Neural cell (in vitro differentiated cells): Measurements from ENCODE around the gene EPB41. TPM values are rescaled to one million over a fixed set of nuclear protein-coding genes. Genes with fewer than 3 reads are reported as not detected.
A peak's percentile ranks its signal among the peaks of the same experiment; 100 is the strongest.

Experiments
- H2AFZ ChIP-seq: fragments of 200-600, 300-800 bp; sonication (generic), shearing (Covaris generic); 2 replicates; pipeline ENCODE4 v1.6.0; 2014; ENCODE audit warnings: low read depth, mild to moderate bottlenecking, antibody characterized with exemption, low read length, moderate library complexity
- H3F3A ChIP-seq: fragments of 200-600 bp; shearing (Covaris generic); 2 replicates; pipeline ENCODE4 v1.6.1; 2016; ENCODE audit warnings: mild to moderate bottlenecking, moderate library complexity, mixed read lengths, antibody characterized with exemption, low read length; ENCODE audit not compliant: insufficient read depth, poor library complexity, severe bottlenecking
- H3K27ac ChIP-seq: fragments of 200-600, 300-800 bp; sonication (generic), shearing (Covaris generic); 2 replicates; pipeline ENCODE4 v1.5.1; 2014; ENCODE audit warnings: mild to moderate bottlenecking, low read length, moderate library complexity
- H3K27me3 ChIP-seq: fragments of 300-800, 200-600 bp; sonication (generic), shearing (Covaris generic); 2 replicates; pipeline ENCODE4 v1.6.0; 2014; ENCODE audit warnings: mild to moderate bottlenecking, low read depth, low read length, moderate library complexity; ENCODE audit not compliant: insufficient read depth
- H3K36me3 ChIP-seq: fragments of 300-800, 200-600 bp; sonication (generic), shearing (Covaris generic); 2 replicates; pipeline ENCODE4 v1.5.1; 2014; ENCODE audit warnings: mild to moderate bottlenecking, antibody characterized with exemption, low read length, moderate library complexity; ENCODE audit not compliant: insufficient read depth
- H3K4me2 ChIP-seq: fragments of 300-800, 200-600 bp; sonication (generic), shearing (Covaris generic); 2 replicates; pipeline ENCODE4 v1.6.0; 2014; ENCODE audit warnings: mild to moderate bottlenecking, low read length
- H3K4me3 ChIP-seq: fragments of 300-800, 200-600 bp; sonication (generic), shearing (Covaris generic); 2 replicates; pipeline ENCODE4 v1.5.1; 2014; ENCODE audit warnings: mild to moderate bottlenecking, low read length, moderate library complexity
- H3K79me2 ChIP-seq: fragments of 200-600 bp; shearing (Covaris generic); replicated peaks from 2 replicates; pipeline ENCODE4 v1.6.0; 2014; ENCODE audit warnings: mild to moderate bottlenecking, low read length, moderate library complexity; ENCODE audit not compliant: insufficient read depth
- H3K9ac ChIP-seq: fragments of 300-800, 200-600 bp; sonication (generic), shearing (Covaris generic); 2 replicates; pipeline ENCODE4 v1.6.1; 2016; ENCODE audit warnings: mild to moderate bottlenecking, low read length, mixed read lengths
- H3K9me2 ChIP-seq: fragments of 200-600 bp; shearing (Covaris generic); 2 replicates; pipeline ENCODE4 v1.6.1; 2016; ENCODE audit warnings: mild to moderate bottlenecking, low read length, mixed read lengths; ENCODE audit not compliant: insufficient read depth
- H3K9me3 ChIP-seq: fragments of 200-600, 300-800 bp; sonication (generic), shearing (Covaris generic); 2 replicates; pipeline ENCODE4 v1.6.1; 2016; ENCODE audit warnings: mild to moderate bottlenecking, mixed run types, low read length, moderate library complexity, mixed read lengths
- H4K20me1 ChIP-seq: fragments of 200-600 bp; shearing (Covaris generic); 2 replicates; pipeline ENCODE4 v1.6.1; 2016; ENCODE audit warnings: mild to moderate bottlenecking, mixed run types; ENCODE audit not compliant: insufficient read depth
- EP300 ChIP-seq: fragments of 450-650 bp; conservative IDR thresholded peaks from 2 replicates; pipeline ENCODE4 v1.6.1; 2014; ENCODE audit warnings: antibody characterized with exemption, mild to moderate bottlenecking, moderate library complexity; ENCODE audit not compliant: poor library complexity, severe bottlenecking
- EZH2 ChIP-seq: fragments of 200-600, 300-800 bp; shearing (Covaris generic), sonication (generic); IDR thresholded peaks from 2 replicates; pipeline ENCODE4 v1.6.1; 2014; ENCODE audit warnings: antibody characterized with exemption, low read length, borderline replicate concordance, mild to moderate bottlenecking; ENCODE audit not compliant: insufficient read depth, poor library complexity, severe bottlenecking
- MXI1 ChIP-seq: fragments of 450-650 bp; conservative IDR thresholded peaks from 2 replicates; pipeline ENCODE4 v1.6.1; 2014; ENCODE audit warnings: antibody characterized with exemption, mild to moderate bottlenecking; ENCODE audit not compliant: poor library complexity, severe bottlenecking
- POLR2AphosphoS5 ChIP-seq: IDR thresholded peaks from 2 replicates; pipeline ENCODE4 v1.6.1; 2012
- RAD21 ChIP-seq: fragments of 450-650 bp; conservative IDR thresholded peaks from 2 replicates; pipeline ENCODE4 v1.6.1; 2014; ENCODE audit warnings: antibody characterized with exemption, mild to moderate bottlenecking, moderate library complexity
- REST ChIP-seq: IDR thresholded peaks from 2 replicates; pipeline ENCODE4 v1.6.1; 2012; ENCODE audit warnings: borderline replicate concordance
- SMC3 ChIP-seq: fragments of 450-650 bp; conservative IDR thresholded peaks from 2 replicates; pipeline ENCODE4 v1.6.1; 2014; ENCODE audit warnings: antibody characterized with exemption, mild to moderate bottlenecking, moderate library complexity; ENCODE audit not compliant: poor library complexity
- TAF1 ChIP-seq: IDR thresholded peaks from 2 replicates; pipeline ENCODE4 v1.6.1; 2012; ENCODE audit warnings: low read depth
- polyA plus RNA-seq: library from polyadenylated mRNA; depleted of rRNA; stranded (reverse); fragments of >200 nt; gene quantifications from 2 replicates; pipeline ENCODE4 v1.2.3, GENCODE V29; 2014
- TF ChIP-seq, protein P1 (sequence below): fragments of 450-650 bp; IDR thresholded peaks from 2 replicates; pipeline ENCODE4 v1.5.1; 2014; ENCODE audit warnings: antibody characterized with exemption, mild to moderate bottlenecking, moderate library complexity; ENCODE audit not compliant: poor library complexity, severe bottlenecking

Gene EPB41
- polyA plus RNA-seq, 1 donor from 2014 or later: 62.0 TPM

DNA sequence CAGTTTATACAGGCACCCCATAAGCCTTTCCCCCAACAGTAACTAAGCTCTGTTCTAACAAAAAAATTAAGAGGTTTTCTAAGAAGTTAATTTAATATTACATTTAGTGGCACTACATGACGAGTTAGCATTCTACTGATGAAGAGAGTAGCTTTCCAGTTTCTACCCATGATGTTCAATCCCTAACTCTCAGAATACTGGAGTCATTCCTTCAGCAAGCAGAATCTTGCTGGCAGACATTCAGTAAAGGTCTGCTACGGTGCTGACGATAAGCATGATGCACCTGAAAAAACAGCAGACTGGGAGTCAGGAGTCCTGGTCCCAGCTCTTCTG, 242.9 kb downstream of the EPB41 start:
- Histone ChIP-seq H4K20me1 (no peaks in the 10 kb centered on the region), H3K4me3 (no peak overlapping the region), H3F3A (no peaks in the 10 kb centered on the region), H3K36me3 (peaks cover 12% of the 10 kb centered on the region), H3K27ac (peak overlapping the region; percentile 67), H3K4me2 (no peak overlapping the region), H3K9me2 (no peaks in the 10 kb centered on the region), H2AFZ (no peak overlapping the region), H3K9ac (peak overlapping the region; percentile 24), H3K9me3 (no peaks in the 10 kb centered on the region), H3K79me2 (peaks cover 34% of the 10 kb centered on the region), H3K27me3 (no peaks in the 10 kb centered on the region)
- TF ChIP-seq EZH2: no peak
- TF ChIP-seq POLR2AphosphoS5: no peak
- TF ChIP-seq, protein P1, sequence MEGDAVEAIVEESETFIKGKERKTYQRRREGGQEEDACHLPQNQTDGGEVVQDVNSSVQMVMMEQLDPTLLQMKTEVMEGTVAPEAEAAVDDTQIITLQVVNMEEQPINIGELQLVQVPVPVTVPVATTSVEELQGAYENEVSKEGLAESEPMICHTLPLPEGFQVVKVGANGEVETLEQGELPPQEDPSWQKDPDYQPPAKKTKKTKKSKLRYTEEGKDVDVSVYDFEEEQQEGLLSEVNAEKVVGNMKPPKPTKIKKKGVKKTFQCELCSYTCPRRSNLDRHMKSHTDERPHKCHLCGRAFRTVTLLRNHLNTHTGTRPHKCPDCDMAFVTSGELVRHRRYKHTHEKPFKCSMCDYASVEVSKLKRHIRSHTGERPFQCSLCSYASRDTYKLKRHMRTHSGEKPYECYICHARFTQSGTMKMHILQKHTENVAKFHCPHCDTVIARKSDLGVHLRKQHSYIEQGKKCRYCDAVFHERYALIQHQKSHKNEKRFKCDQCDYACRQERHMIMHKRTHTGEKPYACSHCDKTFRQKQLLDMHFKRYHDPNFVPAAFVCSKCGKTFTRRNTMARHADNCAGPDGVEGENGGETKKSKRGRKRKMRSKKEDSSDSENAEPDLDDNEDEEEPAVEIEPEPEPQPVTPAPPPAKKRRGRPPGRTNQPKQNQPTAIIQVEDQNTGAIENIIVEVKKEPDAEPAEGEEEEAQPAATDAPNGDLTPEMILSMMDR: no peak
- TF ChIP-seq MXI1: no peak
- TF ChIP-seq SMC3: no peak
- no peak for TF ChIP-seq EP300
- TF ChIP-seq REST: no peak
- TF ChIP-seq TAF1: no peak
- TF ChIP-seq RAD21: no peak

GRCh38 chr1:29159773-29160172, 245.4 kb downstream of the EPB41 start:
- H3K36me3 ChIP-seq: peaks cover 12% of the 10 kb centered on the region
- H3F3A ChIP-seq: no peaks in the 10 kb centered on the region
- H3K27ac ChIP-seq: no peak overlapping the region
- H3K27me3 ChIP-seq: no peaks in the 10 kb centered on the region
- H3K9ac ChIP-seq: no peak overlapping the region
- peaks cover 39% of the 10 kb centered on the region for H3K79me2 ChIP-seq
- H3K4me2 ChIP-seq: no peak overlapping the region
- H3K9me3 ChIP-seq: no peaks in the 10 kb centered on the region
- no peak overlapping the region for H3K4me3 ChIP-seq
- H4K20me1 ChIP-seq: no peaks in the 10 kb centered on the region
- H3K9me2 ChIP-seq: no peaks in the 10 kb centered on the region
- no peak overlapping the region for H2AFZ ChIP-seq
- TF ChIP-seq EZH2 (no peak), EP300 (no peak), SMC3 (no peak), RAD21 (no peak), REST (no peak), POLR2AphosphoS5 (no peak), TAF1 (no peak), MXI1 (no peak)
- TF ChIP-seq, protein P1: no peak
